GM12878 (cell line): Measurements from ENCODE around the gene SEMA5B. TPM values are rescaled to one million over a fixed set of nuclear protein-coding genes. Genes with fewer than 3 reads are reported as not detected.

Source experiments
- ATAC-seq: fragments of 200-7000 bp; cut with Tn5 transposase; 3 replicates; pipeline ENCODE4 v1.9.1; 2020; ENCODE audit warnings: mild to moderate bottlenecking, moderate library complexity
- BruUV-seq: library from RNA; stranded (reverse); fragments of 400-500 nt; replicated peaks from 2 replicates; lab custom pipeline; 2021; lab: Mats Ljungman, UMichigan
- CTCF ChIA-PET: fragments of 300-600 bp; sonication (Branson Sonifier 250); formaldehyde crosslinking; extraction: SDS; loops from one replicate; lab custom pipeline; 2021; ENCODE audit warnings: inconsistent platforms; lab: Yijun Ruan, JAX
- POLR2A ChIA-PET: fragments of 350-600 bp; formaldehyde crosslinking; extraction: SDS; loops from one replicate; lab custom pipeline; 2021; ENCODE audit warnings: inconsistent platforms; lab: Charles Lee
- RAD21 ChIA-PET: fragments of 300-600 bp; sonication (Branson Sonifier 250); formaldehyde crosslinking; loops from one replicate; lab custom pipeline; 2023; ENCODE audit warnings: antibody characterized with exemption; ENCODE audit not compliant: unreplicated experiment; lab: Charles Lee
- SMC1A ChIA-PET: fragments of 300-600 bp; sonication (Branson Sonifier 250); formaldehyde crosslinking; loops from one replicate; lab custom pipeline; 2023; ENCODE audit not compliant: unreplicated experiment, uncharacterized antibody; lab: Charles Lee
- DNase-seq: peaks from one replicate; pipeline ENCODE4 v3.0.0-alpha.2; 2011; ENCODE audit warnings: low read depth, low spot score
- FAIRE-seq: peaks from 3 replicates; lab custom pipeline; 2011; peaks lifted over from hg19 to GRCh38; lab: Jason Lieb, UNC
- H2AFZ ChIP-seq: 2 replicates; pipeline ENCODE4 v1.6.0; 2011; ENCODE audit warnings: low read depth, low read length, control low read depth; ENCODE audit not compliant: control insufficient read depth
- H3K27ac ChIP-seq: 2 replicates; pipeline ENCODE4 v1.5.1; 2011; ENCODE audit warnings: control low read depth; ENCODE audit not compliant: control insufficient read depth, insufficient read depth
- H3K27me3 ChIP-seq, 2 experiments: replicated peaks in 1 of 2; 2 replicates each; pipeline versions ENCODE4 v1.6.0 to v1.6.1; 2011; ENCODE audit warnings: low read length in 1 of 2; ENCODE audit not compliant: control insufficient read depth in 2 of 2, insufficient read depth in 2 of 2
- H3K36me3 ChIP-seq, 2 experiments: 2 replicates each; pipeline ENCODE4 v1.5.1; 2011; ENCODE audit warnings: low read length in 1 of 2; ENCODE audit not compliant: control insufficient read depth in 2 of 2, insufficient read depth in 2 of 2
- H3K4me1 ChIP-seq: 2 replicates; pipeline ENCODE4 v1.6.1; 2011; ENCODE audit warnings: mild to moderate bottlenecking, low read length, moderate library complexity, mixed read lengths; ENCODE audit not compliant: control insufficient read depth, insufficient read depth
- H3K4me2 ChIP-seq: 2 replicates; pipeline ENCODE4 v1.6.0; 2011; ENCODE audit warnings: control low read depth; ENCODE audit not compliant: control insufficient read depth, insufficient read depth
- H3K4me3 ChIP-seq: fragments of 200-600 bp; sonication (generic); 2 replicates; pipeline ENCODE4 v1.5.1; 2016
- H3K79me2 ChIP-seq: 2 replicates; pipeline ENCODE4 v1.6.0; 2011; ENCODE audit warnings: low read length; ENCODE audit not compliant: control insufficient read depth, insufficient read depth
- H3K9ac ChIP-seq: 2 replicates; pipeline ENCODE4 v1.8.0; 2011; ENCODE audit warnings: low read length, control low read depth, mixed read lengths; ENCODE audit not compliant: control insufficient read depth, insufficient read depth
- H3K9me3 ChIP-seq: replicated peaks from 3 replicates; pipeline ENCODE4 v1.5.1; 2011; ENCODE audit warnings: mild to moderate bottlenecking, low read length; ENCODE audit not compliant: control insufficient read depth, insufficient read depth
- H4K20me1 ChIP-seq: 2 replicates; pipeline ENCODE4 v1.6.0; 2011; ENCODE audit not compliant: control insufficient read depth, insufficient read depth
- CHD1 ChIP-seq: IDR thresholded peaks from 2 replicates; pipeline ENCODE4 v1.6.1; 2012; ENCODE audit warnings: low read depth, low read length, improper control_type of control experiment
- EGR1 ChIP-seq, 2 experiments: IDR thresholded peaks; 1 replicate in 1 of 2; 2 replicates in 1 of 2; pipeline ENCODE4 v1.6.1; 2011 to 2012; ENCODE audit warnings: low read depth in 2 of 2, low read length in 2 of 2, borderline replicate concordance in 1 of 2, mild to moderate bottlenecking in 1 of 2, moderate library complexity in 1 of 2
- ESRRA ChIP-seq: IDR thresholded peaks from 2 replicates; pipeline ENCODE4 v1.6.1; 2012; ENCODE audit warnings: mild to moderate bottlenecking, low read length, improper control_type of control experiment
- ETV6 ChIP-seq, 2 experiments: fragments of 450-650 bp in 1 of 2; IDR thresholded peaks in 1 of 2; conservative IDR thresholded peaks in 1 of 2; 2 replicates each; pipeline ENCODE4 v1.6.1; 2014; ENCODE audit warnings: antibody characterized with exemption in 1 of 2, borderline replicate concordance in 1 of 2, low read depth in 1 of 2, mild to moderate bottlenecking in 1 of 2, moderate library complexity in 1 of 2
- GATAD2B ChIP-seq: fragments of 450-650 bp; conservative IDR thresholded peaks from 2 replicates; pipeline ENCODE4 v1.6.1; 2017; ENCODE audit warnings: low read depth, mild to moderate bottlenecking, moderate library complexity
- NR2C1 ChIP-seq: fragments of 450-650 bp; IDR thresholded peaks from 2 replicates; pipeline ENCODE4 v1.6.1; 2017; ENCODE audit warnings: antibody characterized with exemption, mild to moderate bottlenecking, moderate library complexity
- RELA ChIP-seq: fragments of 450-650 bp; IDR thresholded peaks from 2 replicates; pipeline ENCODE4 v1.8.0; 2014; ENCODE audit warnings: borderline replicate concordance; ENCODE audit not compliant: partially characterized antibody
- SMC3 ChIP-seq: IDR thresholded peaks from 2 replicates; pipeline ENCODE4 v1.6.1; 2011; ENCODE audit warnings: low read length, improper control_type of control experiment, borderline replicate concordance
- TBL1XR1 ChIP-seq: IDR thresholded peaks from 2 replicates; pipeline ENCODE4 v1.6.1; 2012; ENCODE audit warnings: low read depth, low read length, improper control_type of control experiment
- YBX1 ChIP-seq: fragments of 450-650 bp; IDR thresholded peaks from 2 replicates; pipeline ENCODE4 v1.6.1; 2016; ENCODE audit warnings: antibody characterized with exemption
- YY1 ChIP-seq: IDR thresholded peaks from 2 replicates; pipeline ENCODE4 v1.6.1; 2011; ENCODE audit warnings: low read depth, mild to moderate bottlenecking, low read length
- ZNF384 ChIP-seq: IDR thresholded peaks from 2 replicates; pipeline ENCODE4 v1.6.1; 2012; ENCODE audit warnings: low read depth, mild to moderate bottlenecking, low read length, improper control_type of control experiment, borderline replicate concordance
- WGBS: methylation state at CpG from one replicate; pipeline ENCODE4 v1.1.6; 2016; ENCODE audit warnings: low lambda C conversion rate; ENCODE audit not compliant: insufficient replicate concordance, insufficient coverage; ENCODE audit errors: missing lambda C conversion rate; 5-methylcytosine and 5-hydroxymethylcytosine counted together
- in situ Hi-C: fragments of 300-500 bp; cut with MboI; formaldehyde crosslinking; loops from 9 replicates; pipeline ENCODE4 v1.14.3; 2018; ENCODE audit warnings: mixed read lengths
- intact Hi-C: fragments of 100-400 bp; cut with micrococcal nuclease; formaldehyde crosslinking; loops from one replicate; pipeline ENCODE4 v1.14.2; 2022; ENCODE audit not compliant: unreplicated experiment
- polyA plus RNA-seq, 11 experiments: library from polyadenylated mRNA; depleted of rRNA in 4 of 11; unstranded in 6 of 11; stranded (reverse) in 5 of 11; fragments of >200 nt; fragmentation: Nextera tagmentation in 4 of 11; fragmentation: Illumina TruSeq in 1 of 11; extraction: Ambion mirVana in 4 of 11; extraction: Trizol in 1 of 11; gene quantifications; 1 replicate in 1 of 11; 2 replicates in 10 of 11; pipeline versions ENCODE4 v1.2.1 to v1.2.3, GENCODE V29; 2011 to 2016; ENCODE audit warnings: inconsistent platforms in 2 of 11, missing spikeins in 2 of 11, low read depth in 1 of 11
- total RNA-seq, 4 experiments: library from RNA; depleted of rRNA in 3 of 4; stranded (reverse); fragments of >200 nt in 3 of 4; fragmentation: Illumina TruSeq in 1 of 4; extraction: Trizol in 1 of 4; gene quantifications; 2 replicates each; pipeline versions ENCODE4 v1.2.1 to v1.2.3, GENCODE V29; 2013 to 2021
- TF ChIP-seq, protein P1 (sequence below): IDR thresholded peaks from 2 replicates; pipeline ENCODE4 v1.6.1; 2011; ENCODE audit warnings: borderline replicate concordance, low read depth, mild to moderate bottlenecking, moderate library complexity, mixed read lengths, low read length; ENCODE audit not compliant: insufficient read depth; ENCODE audit errors: extremely low read length
- TF ChIP-seq, protein P2 (sequence below): fragments of 450-650 bp; conservative IDR thresholded peaks from 2 replicates; pipeline ENCODE4 v1.6.1; 2017; ENCODE audit warnings: mild to moderate bottlenecking, moderate library complexity
- TF ChIP-seq, protein P3 (sequence below): IDR thresholded peaks from 2 replicates; pipeline ENCODE4 v1.6.1; 2012; ENCODE audit warnings: mild to moderate bottlenecking, low read depth, low read length

The SEMA5B gene
- total and polyA plus RNA-seq, 10 of the 15 experiments (the other 5 are each of a cell fraction or from before 2014, with no cell fraction given), result 0.05 TPM; not detected in 9

DNA sequence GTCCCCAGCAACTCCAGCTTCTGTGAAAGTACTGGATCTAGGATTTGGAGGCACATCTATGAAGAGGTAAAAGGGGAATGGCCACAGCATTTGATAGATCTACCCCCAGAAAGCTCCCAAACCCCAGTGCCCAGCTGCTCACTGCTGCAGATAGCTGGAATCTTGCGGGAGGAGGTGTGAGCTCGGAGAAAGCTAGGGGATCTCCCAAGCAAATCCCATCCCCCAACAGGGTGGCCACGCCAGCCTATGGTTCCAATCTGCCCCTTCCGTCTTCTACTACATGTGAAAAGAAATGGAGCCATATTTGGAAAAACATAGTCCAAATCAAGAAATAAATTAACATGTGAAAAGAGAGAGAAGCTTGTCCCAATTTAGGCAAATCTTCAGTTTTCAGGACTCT is 42.0 kb downstream of the SEMA5B start:
- H2AFZ ChIP-seq, result no peak overlapping the region
- no peaks in the 10 kb centered on the region for H3K9me3 ChIP-seq
- no peak overlapping the region for H3K4me2 ChIP-seq
- ChIA-PET CTCF (interaction anchor here (0.8 to 1.4 kb wide), 4 partner anchors 10 to 231 kb away, joined by 3 to 4 read pairs (median 3); no protein-coding TSS in a partner anchor), POLR2A (no interaction called here), RAD21 (no interaction called here), SMC1A (interaction anchor here (1.0 kb wide), 1 partner anchor 35 kb away, joined by 3 read pairs; no protein-coding TSS in a partner anchor)
- no peaks in the 10 kb centered on the region for H3K79me2 ChIP-seq
- intact Hi-C loops (no loop called here), in situ Hi-C loops (no loop called here)
- FAIRE-seq, result no peak
- no peak overlapping the region for H3K9ac ChIP-seq
- no peak for ATAC-seq
- no peak for DNase-seq
- TF ChIP-seq GATAD2B (no peak), YBX1 (no peak), CHD1 (no peak), ESRRA (no peak), YY1 (no peak), ETV6 (conservative IDR thresholded peaks at IDR 0.05 in 1 of 2, IDR thresholded peaks at IDR 0.05 in 1 of 2; ENCODE audit: borderline replicate concordance in 1 of 2, low read depth in 1 of 2) (no peak), EGR1 (IDR thresholded peaks at IDR 0.05; ENCODE audit: borderline replicate concordance in 1 of 2, low read depth in 2 of 2, low read length in 2 of 2) (no peak), ZNF384 (no peak), RELA (no peak), NR2C1 (no peak), SMC3 (no peak), TBL1XR1 (no peak)
- TF ChIP-seq, protein P1, sequence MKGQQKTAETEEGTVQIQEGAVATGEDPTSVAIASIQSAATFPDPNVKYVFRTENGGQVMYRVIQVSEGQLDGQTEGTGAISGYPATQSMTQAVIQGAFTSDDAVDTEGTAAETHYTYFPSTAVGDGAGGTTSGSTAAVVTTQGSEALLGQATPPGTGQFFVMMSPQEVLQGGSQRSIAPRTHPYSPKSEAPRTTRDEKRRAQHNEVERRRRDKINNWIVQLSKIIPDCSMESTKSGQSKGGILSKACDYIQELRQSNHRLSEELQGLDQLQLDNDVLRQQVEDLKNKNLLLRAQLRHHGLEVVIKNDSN, result no peak
- TF ChIP-seq, protein P2, sequence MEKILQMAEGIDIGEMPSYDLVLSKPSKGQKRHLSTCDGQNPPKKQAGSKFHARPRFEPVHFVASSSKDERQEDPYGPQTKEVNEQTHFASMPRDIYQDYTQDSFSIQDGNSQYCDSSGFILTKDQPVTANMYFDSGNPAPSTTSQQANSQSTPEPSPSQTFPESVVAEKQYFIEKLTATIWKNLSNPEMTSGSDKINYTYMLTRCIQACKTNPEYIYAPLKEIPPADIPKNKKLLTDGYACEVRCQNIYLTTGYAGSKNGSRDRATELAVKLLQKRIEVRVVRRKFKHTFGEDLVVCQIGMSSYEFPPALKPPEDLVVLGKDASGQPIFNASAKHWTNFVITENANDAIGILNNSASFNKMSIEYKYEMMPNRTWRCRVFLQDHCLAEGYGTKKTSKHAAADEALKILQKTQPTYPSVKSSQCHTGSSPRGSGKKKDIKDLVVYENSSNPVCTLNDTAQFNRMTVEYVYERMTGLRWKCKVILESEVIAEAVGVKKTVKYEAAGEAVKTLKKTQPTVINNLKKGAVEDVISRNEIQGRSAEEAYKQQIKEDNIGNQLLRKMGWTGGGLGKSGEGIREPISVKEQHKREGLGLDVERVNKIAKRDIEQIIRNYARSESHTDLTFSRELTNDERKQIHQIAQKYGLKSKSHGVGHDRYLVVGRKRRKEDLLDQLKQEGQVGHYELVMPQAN, result no peak
- TF ChIP-seq, protein P3, sequence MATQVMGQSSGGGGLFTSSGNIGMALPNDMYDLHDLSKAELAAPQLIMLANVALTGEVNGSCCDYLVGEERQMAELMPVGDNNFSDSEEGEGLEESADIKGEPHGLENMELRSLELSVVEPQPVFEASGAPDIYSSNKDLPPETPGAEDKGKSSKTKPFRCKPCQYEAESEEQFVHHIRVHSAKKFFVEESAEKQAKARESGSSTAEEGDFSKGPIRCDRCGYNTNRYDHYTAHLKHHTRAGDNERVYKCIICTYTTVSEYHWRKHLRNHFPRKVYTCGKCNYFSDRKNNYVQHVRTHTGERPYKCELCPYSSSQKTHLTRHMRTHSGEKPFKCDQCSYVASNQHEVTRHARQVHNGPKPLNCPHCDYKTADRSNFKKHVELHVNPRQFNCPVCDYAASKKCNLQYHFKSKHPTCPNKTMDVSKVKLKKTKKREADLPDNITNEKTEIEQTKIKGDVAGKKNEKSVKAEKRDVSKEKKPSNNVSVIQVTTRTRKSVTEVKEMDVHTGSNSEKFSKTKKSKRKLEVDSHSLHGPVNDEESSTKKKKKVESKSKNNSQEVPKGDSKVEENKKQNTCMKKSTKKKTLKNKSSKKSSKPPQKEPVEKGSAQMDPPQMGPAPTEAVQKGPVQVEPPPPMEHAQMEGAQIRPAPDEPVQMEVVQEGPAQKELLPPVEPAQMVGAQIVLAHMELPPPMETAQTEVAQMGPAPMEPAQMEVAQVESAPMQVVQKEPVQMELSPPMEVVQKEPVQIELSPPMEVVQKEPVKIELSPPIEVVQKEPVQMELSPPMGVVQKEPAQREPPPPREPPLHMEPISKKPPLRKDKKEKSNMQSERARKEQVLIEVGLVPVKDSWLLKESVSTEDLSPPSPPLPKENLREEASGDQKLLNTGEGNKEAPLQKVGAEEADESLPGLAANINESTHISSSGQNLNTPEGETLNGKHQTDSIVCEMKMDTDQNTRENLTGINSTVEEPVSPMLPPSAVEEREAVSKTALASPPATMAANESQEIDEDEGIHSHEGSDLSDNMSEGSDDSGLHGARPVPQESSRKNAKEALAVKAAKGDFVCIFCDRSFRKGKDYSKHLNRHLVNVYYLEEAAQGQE, result no peak
- no peak overlapping the region for H3K4me3 ChIP-seq
- no TSS peak for BruUV-seq
- peaks cover 0 to 6% of the 10 kb centered on the region in 2 experiments; a peak in 3 of 4 replicates for H3K27me3 ChIP-seq
- H4K20me1 ChIP-seq, result no peaks in the 10 kb centered on the region
- H3K27ac ChIP-seq, result no peak overlapping the region
- H3K36me3 ChIP-seq, result no peaks in the 10 kb centered on the region
- no peaks in the 10 kb centered on the region for H3K4me1 ChIP-seq
- WGBS, result 36% methylated on average over 4 of the region's 4 CpGs
